D341Med (cell line): ENCODE measurements around the gene WDR41.
"Not testable (repeated sequence)": the region's sequence is repeated elsewhere in the genome, so short reads cannot be mapped to it uniquely, and the experiment has no call there.

Source experiments
- DNase-seq: peaks from one replicate; pipeline ENCODE4 v3.0.0; 2012; ENCODE audit warnings: low spot score

WDR41 gene, protein sequence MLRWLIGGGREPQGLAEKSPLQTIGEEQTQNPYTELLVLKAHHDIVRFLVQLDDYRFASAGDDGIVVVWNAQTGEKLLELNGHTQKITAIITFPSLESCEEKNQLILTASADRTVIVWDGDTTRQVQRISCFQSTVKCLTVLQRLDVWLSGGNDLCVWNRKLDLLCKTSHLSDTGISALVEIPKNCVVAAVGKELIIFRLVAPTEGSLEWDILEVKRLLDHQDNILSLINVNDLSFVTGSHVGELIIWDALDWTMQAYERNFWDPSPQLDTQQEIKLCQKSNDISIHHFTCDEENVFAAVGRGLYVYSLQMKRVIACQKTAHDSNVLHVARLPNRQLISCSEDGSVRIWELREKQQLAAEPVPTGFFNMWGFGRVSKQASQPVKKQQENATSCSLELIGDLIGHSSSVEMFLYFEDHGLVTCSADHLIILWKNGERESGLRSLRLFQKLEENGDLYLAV

DNA sequence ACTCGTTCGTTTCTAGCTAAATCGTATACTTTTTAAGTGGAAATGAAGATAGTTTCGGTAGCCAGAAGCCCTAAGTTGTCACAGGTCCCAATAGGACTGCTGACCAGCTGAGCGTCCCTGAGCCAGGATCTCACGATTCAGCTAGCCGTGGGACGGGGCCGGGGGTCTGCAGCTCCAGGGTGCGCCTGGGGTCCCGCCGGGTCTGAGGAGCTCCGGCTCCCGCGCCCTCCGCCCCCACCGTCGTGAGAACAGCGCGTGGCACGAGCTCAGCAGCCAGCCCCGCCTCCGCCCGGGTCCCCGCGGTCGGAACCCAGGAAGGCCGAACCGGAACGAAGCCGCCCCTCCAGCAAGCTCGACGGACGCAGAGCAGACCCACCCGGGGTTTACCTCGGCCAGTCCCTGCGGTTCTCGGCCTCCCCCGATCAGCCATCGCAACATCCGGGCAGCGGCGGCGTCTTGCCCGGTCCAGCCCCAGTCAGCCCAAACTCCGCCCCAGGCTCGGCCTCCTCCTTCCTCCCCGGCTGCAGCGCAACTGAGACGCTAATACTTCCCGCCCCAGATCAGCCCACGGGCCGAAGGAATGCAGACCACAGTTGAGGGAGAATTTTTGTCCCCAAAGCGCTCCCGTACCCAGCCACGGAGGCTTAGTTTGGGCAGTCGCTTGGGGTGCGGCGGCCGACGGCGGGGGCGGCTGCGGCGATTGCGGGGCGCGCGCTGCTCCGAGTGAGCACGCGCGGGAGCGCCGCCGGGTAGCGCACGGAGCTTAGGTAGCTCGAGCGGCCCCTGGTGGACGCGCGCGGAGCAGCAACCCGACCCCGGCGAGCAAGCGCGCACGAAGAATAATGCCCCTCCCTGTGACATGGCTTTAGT lies at the start of gene WDR41:
WDR41 (minus strand) TSS at position 534 of the 870 bp plus-strand sequence; CDS start at position 438, 96 bp downstream.
- peak; percentile 95 for DNase-seq

DNA sequence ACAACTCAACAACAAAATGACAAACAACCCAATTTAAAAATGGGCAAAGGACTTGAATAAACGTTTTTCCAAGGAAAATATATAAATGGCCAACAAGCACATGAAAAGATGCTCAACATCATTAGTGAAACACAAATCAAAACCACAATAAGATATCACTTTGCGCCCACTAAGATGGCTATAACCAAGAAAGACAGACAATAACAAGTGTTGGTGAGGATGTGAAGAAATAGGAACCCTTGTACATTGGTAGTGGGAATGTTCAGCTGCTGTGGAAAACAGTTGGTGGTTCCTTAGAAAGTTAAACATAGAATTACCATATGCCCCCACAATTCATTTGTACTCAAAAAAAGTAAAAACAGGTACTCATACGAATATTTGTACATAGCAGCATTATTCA lies 39.2 kb upstream of the WDR41 start:
- no peak for DNase-seq

DNA sequence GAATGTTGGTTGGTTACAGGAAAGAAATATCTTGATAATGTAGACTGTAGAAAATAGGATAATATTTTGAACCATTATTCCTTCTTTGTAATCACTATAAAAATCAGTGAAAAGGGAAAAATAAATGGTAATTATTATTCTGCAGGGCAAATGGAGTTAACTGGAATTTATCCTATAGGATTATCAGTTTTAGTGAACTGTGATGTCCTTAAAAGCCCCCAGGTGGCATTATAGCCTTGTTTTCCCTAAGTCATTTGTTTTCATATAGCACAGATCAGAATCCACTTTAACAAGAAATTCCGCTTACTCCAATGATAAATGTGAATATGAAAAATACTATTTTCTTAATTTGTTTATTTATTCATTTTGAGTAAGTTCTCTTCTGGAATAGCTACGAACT lies 26.2 kb upstream of the WDR41 start:
- DNase-seq = peak; percentile 33

DNA sequence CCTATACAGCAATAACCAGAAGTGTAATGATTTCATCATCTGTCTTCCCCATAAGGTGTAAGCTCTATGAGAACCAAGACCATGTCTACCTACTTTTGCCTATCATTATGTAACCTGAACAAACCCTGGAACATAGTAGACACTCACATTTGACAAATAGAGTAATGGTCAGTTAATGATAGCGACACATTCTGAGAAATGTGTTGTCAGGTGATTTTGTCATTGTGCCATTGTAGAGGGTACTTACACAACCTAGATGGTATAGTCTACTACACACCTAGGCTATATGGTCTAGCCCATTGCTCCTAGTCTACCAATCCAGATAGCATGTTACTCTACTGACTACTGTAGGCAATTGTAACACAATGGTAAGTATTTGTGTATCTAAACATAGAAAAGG lies 22.3 kb upstream of the WDR41 start:
- no peak for DNase-seq

DNA sequence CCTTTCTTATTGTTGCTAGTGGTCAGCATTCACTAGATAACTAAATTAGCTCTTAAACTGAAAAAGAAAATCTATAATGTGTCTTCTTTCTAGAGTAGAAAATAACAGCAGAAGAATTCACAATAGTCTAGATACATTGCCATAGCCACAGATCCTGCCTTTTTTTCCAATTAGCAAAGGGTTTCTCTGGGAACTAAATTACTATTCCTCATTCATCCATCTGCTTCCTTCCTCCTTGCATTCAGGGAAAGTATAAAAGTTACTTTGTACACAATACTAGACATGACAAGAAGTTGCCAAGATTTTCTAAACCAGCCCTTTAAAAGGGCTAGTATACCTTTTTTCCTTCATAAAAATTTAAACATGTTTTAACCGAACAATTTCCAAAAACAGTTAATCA lies 21.2 kb upstream of the WDR41 start:
- no peak for DNase-seq

DNA sequence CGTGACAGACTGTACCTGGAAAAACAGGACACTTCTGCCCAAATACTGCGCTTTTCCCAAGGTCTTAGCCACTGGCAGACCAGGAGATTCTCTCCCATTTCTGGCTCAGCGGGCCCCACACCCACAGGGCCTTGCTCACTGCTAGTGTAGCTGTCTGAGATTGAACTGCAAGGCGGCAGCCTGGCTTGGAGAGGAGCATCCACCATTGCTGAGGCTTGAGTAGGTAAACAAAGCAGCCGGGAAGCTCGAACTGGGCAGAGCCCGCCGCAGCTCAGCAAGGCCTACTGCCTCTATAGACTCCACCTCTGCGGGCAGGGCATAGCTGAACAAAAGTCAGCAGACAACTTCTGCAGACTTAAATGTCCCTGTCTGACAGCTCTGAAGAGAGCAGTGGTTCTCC lies 9.0 kb upstream of the WDR41 start:
- not testable (repeated sequence) for DNase-seq

DNA sequence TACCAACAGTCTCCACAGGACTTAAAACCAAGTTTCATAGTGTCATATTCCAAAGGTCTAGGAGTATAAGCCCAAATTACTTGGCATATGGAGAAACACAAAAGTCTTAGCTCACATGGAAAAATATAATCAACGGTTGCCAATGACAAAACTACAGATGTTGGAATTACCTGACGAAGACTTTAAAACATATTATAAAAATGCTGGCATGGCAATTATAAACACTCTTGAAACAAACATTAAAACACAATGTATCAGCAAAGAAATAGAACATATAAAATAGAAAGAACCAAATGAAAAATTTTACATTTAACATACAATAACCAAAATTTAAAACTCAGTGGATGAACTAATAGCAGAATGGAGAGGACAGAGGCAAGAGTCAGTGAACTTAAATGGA lies 7.9 kb upstream of the WDR41 start:
- DNase-seq = no peak

DNA sequence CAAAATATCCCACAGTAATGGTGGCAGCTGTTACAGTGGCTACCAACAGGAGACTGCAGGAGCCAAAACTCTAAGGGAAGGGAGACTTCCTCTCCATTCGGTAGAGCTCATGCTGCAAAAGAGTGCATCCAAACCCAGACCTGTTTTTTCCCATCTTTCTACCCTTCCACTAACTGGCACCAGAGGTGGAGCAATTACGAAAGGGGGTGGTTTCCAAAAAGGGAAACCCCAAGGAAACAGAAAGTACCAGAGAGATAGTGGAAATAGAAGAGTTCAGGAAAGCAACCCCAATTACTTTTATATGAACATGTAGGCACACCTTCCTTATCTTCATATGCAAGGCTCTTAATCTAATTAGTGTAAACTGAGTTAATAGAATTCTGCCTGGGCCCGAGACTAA lies 7.3 kb upstream of the WDR41 start:
- no peak for DNase-seq

DNA sequence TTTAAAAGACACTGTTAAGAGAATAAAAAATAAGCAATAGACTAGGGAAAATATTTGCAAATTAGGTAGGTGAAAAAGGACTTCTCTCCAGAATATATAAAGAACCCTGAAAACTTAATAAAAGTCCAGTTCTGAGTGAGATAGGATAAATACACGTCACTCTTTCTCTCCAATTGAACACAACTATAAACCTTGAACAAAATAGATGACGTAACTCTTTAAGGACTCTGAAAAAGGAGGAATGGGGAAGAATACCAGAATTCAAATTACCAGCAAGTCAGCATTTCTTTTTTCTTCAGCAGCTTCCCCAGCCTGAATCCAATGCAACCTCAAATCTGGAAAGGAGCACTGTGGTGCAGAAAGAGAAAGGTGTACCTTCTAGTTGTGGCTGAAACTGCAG lies 6.8 kb upstream of the WDR41 start:
- DNase-seq = no peak

DNA sequence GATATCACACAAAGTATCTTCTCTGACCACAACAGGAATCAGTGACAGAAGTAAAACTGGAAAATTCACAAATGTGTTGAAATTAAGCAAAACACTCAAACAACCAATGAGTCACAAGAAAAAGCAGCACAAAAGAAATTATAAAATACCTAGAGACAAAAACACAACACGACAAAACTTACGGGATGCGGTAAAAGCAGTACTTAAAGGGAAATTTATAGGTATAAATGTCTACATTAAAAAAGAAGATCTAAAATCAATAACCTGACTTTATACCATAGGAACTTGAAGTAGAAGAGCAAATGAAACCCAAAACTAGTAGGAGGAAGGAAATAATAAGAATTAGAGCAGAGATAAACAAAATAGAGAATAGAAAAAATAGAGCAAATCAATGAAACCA lies 2.8 kb upstream of the WDR41 start:
- DNase-seq = no peak

DNA sequence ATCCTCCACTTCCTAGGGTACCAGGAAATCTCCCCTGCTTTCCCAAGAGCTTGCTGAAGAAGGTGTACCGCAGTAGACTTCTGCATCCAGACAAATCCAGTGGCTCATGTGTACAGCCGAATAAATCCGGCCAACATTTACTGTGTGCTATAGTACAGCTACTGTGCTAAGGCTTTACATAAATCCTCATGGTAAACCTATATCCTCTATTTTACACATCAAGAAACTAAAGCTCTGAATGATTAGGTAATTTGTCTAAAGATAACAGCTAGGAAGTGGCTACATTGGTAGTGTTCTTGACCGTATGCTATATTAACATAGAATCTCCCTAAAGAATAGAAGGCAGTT lies 511 bp upstream of the WDR41 start:
- no peak for DNase-seq

DNA sequence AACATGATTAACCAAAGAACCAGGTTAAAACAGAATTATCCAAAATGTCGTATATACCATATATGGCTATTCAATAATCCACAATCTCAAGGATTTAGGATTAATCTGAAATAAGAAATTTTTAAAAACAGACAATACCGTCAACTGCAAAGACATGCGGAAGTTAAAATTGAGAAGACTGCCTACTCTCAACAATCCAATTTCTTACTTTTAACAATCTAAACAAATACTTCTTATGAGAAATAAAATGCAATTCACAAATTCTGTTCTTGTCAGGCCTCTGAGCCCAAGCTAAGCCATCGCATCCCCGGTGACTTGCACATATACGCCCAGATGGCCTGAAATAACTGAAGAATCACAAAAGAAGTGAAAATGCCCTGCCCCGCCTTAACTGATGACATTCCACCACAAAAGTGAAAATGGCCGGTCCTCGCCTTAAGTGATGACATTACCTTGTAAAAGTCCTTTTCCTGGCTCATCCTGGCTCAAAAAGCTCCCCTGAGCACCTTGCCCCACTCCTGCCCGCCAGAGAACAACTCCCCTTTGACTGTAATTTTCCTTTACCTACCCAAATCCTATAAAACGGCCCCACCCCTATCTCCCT lies 1.3 kb downstream of the WDR41 start:
- not testable (repeated sequence) for DNase-seq

DNA sequence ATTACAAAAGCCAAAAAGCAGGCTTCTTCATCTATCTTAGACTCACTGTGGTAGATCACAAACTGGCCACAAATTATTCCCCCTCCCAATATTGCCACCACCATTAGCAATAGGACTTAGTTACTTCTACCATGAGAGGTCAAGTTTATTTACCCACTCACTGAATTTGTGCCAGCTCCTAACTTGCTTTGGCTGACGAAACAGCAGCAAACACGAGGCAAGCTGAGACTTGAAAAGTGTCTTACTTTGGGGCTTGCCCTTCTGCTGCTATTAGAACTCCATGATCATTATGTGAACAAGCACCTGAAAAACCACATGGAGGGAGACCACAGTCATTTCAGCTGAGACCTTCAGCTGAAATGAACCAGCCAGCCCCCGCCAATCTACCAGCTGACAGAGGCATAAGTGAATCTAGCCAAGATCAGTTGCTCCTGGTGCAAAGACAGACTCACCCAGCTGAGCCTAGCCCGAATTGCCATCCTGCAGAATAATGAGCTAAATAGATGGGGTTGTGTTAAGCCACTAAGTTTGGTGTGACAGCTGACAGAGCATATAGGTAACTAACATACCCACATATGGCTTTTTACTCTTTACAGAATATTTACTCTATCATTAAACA lies 5.7 kb downstream of the WDR41 start:
- no peak for DNase-seq

DNA sequence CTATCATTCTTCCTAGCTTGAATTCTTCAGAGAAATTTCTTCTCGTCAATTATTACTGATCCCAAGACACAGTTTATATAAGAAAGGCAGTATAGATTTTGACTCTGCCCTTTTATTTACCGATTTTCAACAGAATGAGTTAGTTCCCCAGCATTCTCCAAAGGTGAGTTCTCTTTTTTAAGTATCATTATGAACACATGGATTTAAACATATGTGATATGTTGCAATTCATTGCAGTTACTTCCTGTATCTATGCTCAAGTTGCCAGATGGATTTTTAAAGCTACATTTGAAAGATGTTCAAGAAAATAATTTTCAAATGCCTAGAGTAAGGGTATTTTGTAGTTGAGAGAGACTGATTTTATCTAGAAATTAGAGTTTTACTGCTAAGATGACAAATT lies 8.4 kb downstream of the WDR41 start:
- no peak for DNase-seq

DNA sequence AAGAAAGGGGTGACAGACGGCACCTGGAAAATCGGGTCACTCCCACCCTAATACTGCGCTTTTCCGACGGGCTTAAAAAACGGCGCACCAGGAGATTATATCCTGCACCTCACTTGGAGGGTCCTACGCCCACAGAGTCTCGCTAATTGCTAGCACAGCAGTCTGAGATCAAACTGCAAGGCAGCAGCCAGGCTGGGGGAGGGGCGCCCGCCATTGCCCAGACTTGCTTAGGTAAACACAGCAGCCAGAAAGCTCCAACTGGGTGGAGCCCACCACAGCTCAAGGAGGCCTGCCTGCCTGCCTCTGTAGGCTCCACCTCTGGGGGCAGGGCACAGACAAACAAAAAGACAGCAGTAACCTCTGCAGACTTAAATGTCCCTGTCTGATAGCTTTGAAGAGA lies 17.1 kb downstream of the WDR41 start:
- not testable (repeated sequence) for DNase-seq

DNA sequence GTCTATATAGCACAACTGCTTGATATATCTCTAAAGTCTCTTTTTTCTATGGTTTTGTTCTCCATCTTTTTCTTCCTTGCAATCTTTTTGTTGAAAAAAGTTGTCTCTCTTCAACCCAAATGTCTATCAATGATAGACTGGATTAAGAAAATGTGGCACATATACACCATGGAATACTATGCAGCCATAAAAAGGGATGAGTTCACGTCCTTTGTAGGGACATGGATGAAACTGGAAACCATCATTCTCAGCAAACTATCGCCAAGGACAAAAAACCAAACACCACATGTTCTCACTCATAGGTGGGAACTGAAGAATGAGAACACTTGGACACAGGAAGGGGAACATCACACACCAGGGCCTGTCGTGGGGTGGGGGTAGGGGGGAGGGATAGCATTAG lies 23.2 kb downstream of the WDR41 start:
- not testable (repeated sequence) for DNase-seq

DNA sequence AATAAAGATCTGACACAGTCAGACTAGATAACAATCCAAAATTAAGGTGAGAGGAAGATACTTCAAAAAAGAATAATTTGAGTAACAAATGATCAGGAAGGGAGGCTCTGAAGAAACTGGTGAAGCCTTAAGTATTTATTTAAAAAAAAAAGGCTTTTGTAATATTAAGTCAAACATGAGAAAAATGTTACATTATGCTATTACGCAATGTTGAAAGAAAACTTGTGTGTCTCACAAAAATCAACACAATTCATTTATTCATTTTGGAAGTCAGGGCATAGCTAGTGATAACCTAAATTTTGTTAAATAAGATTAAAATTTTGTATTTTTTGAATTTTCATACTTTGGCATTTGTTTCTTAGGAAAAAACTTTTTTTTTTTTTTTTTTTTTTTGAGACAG lies 28.2 kb downstream of the WDR41 start:
- DNase-seq = no peak

DNA sequence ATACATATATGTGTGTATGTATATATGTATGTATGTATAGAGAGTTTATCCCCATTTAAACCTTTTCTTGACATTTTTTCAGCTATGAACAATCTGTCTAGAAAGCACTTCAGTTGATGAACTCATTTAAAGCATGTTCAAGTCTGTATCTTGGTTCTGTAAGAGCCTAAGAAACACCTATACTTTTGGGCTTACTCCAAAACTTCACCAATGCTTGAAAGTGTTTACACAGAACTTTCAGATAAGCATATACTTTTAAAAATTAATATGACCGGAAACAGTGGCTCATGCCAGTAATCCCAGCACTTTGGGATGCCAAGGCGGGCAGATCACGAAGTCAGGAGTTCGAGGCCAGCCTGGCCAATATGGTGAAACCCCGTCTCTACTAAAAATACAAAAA lies 30.8 kb downstream of the WDR41 start:
- DNase-seq = no peak

DNA sequence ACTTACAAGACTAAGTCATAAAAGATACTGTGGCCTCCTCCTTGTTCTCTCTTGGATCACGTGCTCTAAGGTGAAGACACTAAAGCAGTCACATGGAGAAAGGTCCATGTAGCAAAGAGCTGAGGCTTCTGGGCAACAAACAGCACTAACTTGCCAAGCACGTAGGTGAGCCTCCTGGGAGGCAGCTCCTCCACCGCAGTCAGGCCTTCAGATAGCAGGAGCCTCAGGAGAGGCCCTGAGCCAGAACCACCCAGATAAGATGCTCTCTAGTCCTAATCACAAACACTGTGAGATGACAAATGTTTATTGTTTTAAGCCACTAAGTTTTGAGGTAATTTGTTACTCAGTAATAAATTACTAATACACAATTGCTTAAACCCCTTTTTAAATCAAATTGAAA lies 38.0 kb downstream of the WDR41 start:
- no peak for DNase-seq

DNA sequence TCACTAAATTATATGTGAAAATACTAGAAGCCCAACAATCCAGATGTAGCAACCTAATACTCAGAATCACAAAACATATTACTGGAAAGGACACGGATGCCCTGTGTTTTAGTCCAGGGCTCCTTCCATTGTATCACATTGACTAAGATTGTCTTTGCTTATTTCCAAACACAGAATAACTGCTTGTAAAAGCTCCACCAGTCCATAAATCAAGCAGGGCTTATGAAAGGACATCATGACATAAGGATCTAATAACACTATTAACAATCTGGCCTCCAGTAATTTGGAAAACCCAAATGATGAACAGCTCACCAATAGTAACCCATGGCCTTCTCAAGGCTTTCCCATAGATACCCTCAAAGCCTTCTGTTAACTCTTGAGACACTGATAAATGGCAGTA lies 39.8 kb downstream of the WDR41 start:
- no peak for DNase-seq

DNA sequence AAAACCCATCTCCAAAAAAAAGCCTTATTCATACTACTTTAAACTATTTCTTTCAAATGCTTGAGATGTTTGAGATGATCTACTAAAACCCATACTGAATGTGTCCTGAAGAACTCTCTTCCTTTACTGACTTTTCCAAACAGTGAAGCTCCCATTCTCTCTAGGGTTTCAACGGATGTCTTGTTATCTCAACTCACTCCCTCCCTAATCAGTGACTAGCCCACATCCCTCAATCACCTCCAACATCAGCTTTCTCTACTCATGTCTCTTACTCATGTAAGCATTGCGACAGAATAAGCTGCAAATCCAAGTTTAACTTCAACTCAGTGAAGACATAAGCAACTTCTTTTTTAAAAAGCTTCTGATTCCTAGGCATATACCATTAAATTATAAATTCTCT lies 42.1 kb downstream of the WDR41 start:
- no peak for DNase-seq

DNA sequence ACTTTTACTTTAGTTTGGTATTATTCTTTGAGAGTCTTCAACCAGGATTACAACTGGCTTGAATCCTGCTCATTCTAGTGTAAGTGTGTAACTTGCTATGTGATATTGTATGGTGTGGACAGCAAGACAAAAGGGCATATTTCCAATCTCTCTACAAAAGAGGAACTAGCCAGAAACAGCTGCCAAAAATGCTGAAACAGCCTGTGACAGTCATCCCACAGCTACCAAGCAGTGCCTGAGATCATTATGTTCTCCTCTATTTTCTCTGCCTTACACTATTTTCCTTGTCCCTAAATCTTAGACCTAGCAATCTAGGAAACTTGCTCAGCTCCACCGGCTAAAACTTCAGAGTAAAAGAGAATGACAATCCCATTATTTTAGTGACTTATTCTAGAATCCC lies 42.8 kb downstream of the WDR41 start:
- no peak for DNase-seq

DNA sequence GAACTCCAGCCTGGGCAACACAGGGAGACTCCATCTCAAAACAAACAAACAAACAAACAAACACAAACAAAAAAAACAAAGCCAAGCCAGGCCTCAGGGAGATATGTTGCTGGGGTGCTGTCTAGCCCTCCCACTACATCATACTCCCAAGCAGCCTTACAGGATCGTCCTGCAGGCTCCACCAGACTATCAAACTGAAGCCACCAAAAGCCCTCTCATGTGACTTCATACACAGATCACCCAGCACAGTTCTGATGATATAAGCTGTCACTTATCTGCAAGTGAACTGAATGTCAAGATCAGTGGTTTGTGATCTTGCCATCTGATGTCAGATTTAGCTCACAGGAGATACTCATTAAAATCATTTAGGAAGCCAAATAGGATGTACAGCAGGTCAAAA lies 43.3 kb downstream of the WDR41 start:
- DNase-seq = no peak
